Liver (tissue), 2 donors: Measurements from ENCODE around the gene PEX6.

Experiments used
- CTCF ChIP-seq: fragments of 150-350 bp; IDR thresholded peaks from 2 replicates; pipeline ENCODE4 v1.5.1; 2017; ENCODE audit warnings: improper control_type of control experiment, low read depth, low read length; ENCODE audit not compliant: missing input control
- REST ChIP-seq: IDR thresholded peaks from 2 replicates; pipeline ENCODE4 v1.6.1; 2016; ENCODE audit warnings: antibody characterized with exemption, mild to moderate bottlenecking
- donor health status: healthy.

- TF ChIP-seq CTCF (no peak), REST (no peak)
These were observed 8.8 kb upstream of the PEX6 start for GRCh38 chr6:42987533-42988451.
